SK-N-SH (cell line): Measurements from ENCODE around the gene ADM. TPM values are rescaled to one million over a fixed set of nuclear protein-coding genes. Genes with fewer than 3 reads are reported as not detected.

Experiments used
- CTCF ChIA-PET: fragments of 300-600, 350-600 bp; formaldehyde crosslinking; extraction: SDS; loops from one replicate; lab custom pipeline; 2021; lab: Yijun Ruan, JAX
- POLR2A ChIA-PET: fragments of 350-600 bp; sonication (Branson Sonifier 250); formaldehyde crosslinking; extraction: SDS; loops from one replicate; lab custom pipeline; 2020; ENCODE audit warnings: antibody characterized with exemption, inconsistent platforms; lab: Yijun Ruan, JAX
- DNase-seq: peaks from one replicate; pipeline ENCODE4 v3.0.0; 2012
- H2AFZ ChIP-seq: fragments of 200-600 bp; sonication (generic); 2 replicates; pipeline ENCODE4 v1.8.1; 2016; ENCODE audit warnings: antibody characterized with exemption, mild to moderate bottlenecking, low read depth
- H3F3A ChIP-seq: fragments of 200-600 bp; sonication (generic); replicated peaks from 2 replicates; pipeline ENCODE3; 2016; ENCODE audit warnings: antibody characterized with exemption, mild to moderate bottlenecking; ENCODE audit not compliant: insufficient read depth
- H3K27ac ChIP-seq, 2 experiments: fragments of 200-500 bp in 1 of 2; fragments of 200-600 bp in 1 of 2; sonication (Bioruptor generic) in 1 of 2; sonication (generic), shearing (Covaris generic) in 1 of 2; 2 replicates each; pipeline versions ENCODE4 v1.5.1 to v1.6.1; 2014 to 2016; ENCODE audit warnings: low read depth in 2 of 2, inconsistent platforms in 1 of 2, low read length in 1 of 2, mild to moderate bottlenecking in 1 of 2, mixed read lengths in 1 of 2
- H3K27me3 ChIP-seq: fragments of 200-600 bp; sonication (generic), shearing (Covaris generic); 2 replicates; pipeline ENCODE4 v1.6.1; 2016; ENCODE audit warnings: mixed run types; ENCODE audit not compliant: insufficient read depth
- H3K36me3 ChIP-seq, 2 experiments: fragments of 200-500 bp in 1 of 2; fragments of 200-600 bp in 1 of 2; sonication (Bioruptor generic) in 1 of 2; sonication (generic) in 1 of 2; replicated peaks in 1 of 2; 2 replicates each; pipeline versions ENCODE3 to v1.5.1; 2014 to 2016; ENCODE audit warnings: low read length in 1 of 2, mild to moderate bottlenecking in 1 of 2; ENCODE audit not compliant: insufficient read depth in 2 of 2, control insufficient read depth in 1 of 2
- H3K4me1 ChIP-seq, 2 experiments: fragments of 200-500 bp in 1 of 2; fragments of 200-600 bp in 1 of 2; sonication (Bioruptor generic) in 1 of 2; sonication (generic), shearing (Covaris generic) in 1 of 2; 2 replicates each; pipeline versions ENCODE4 v1.5.1 to v1.6.1; 2014 to 2016; ENCODE audit warnings: low read depth in 1 of 2, low read length in 1 of 2, mixed run types in 1 of 2; ENCODE audit not compliant: insufficient read depth in 2 of 2, control insufficient read depth in 1 of 2
- H3K4me2 ChIP-seq: fragments of 200-600 bp; sonication (generic), shearing (Covaris generic); 2 replicates; pipeline ENCODE4 v1.6.1; 2017; ENCODE audit warnings: mixed run types
- H3K4me3 ChIP-seq, 2 experiments: fragments of 200-500 bp in 1 of 2; fragments of 200-600 bp in 1 of 2; sonication (Bioruptor generic) in 1 of 2; sonication (generic), shearing (Covaris generic) in 1 of 2; 2 replicates each; pipeline versions ENCODE4 v1.5.1 to v1.8.1; 2014 to 2016; ENCODE audit warnings: low read depth in 2 of 2, inconsistent platforms in 1 of 2, low read length in 1 of 2, mild to moderate bottlenecking in 1 of 2, mixed read lengths in 1 of 2, moderate library complexity in 1 of 2
- H3K79me2 ChIP-seq: fragments of 200-600 bp; sonication (generic); 2 replicates; pipeline ENCODE4 v1.8.1; 2017; ENCODE audit warnings: mild to moderate bottlenecking; ENCODE audit not compliant: insufficient read depth
- H3K9ac ChIP-seq: fragments of 200-600 bp; sonication (generic); 2 replicates; pipeline ENCODE4 v1.6.1; 2017; ENCODE audit warnings: mixed run types
- H3K9me2 ChIP-seq: fragments of 200-600 bp; sonication (generic); 2 replicates; pipeline ENCODE4 v1.6.1; 2017; ENCODE audit warnings: mixed run types
- H3K9me3 ChIP-seq: fragments of 200-600 bp; sonication (generic); 2 replicates; pipeline ENCODE4 v1.6.1; 2017; ENCODE audit warnings: mixed run types, mild to moderate bottlenecking, moderate library complexity
- H4K20me1 ChIP-seq: fragments of 200-600 bp; sonication (generic); 2 replicates; pipeline ENCODE4 v1.6.1; 2017; ENCODE audit warnings: mild to moderate bottlenecking, mixed run types; ENCODE audit not compliant: insufficient read depth
- CHD2 ChIP-seq: fragments of 150-350 bp; IDR thresholded peaks from 2 replicates; pipeline ENCODE4 v1.6.1; 2018; ENCODE audit warnings: low read length; ENCODE audit not compliant: partially characterized antibody
- ELF1 ChIP-seq: IDR thresholded peaks from 2 replicates; pipeline ENCODE4 v1.4.0; 2012
- EP300 ChIP-seq, 2 experiments: IDR thresholded peaks; 2 replicates each; pipeline versions ENCODE4 v1.4.0 to v1.6.1; 2012; ENCODE audit warnings: borderline replicate concordance in 1 of 2, low read depth in 1 of 2, low read length in 1 of 2
- GABPA ChIP-seq: IDR thresholded peaks from 2 replicates; pipeline ENCODE4 v1.4.0; 2012; ENCODE audit warnings: low read depth, mild to moderate bottlenecking
- GATA2 ChIP-seq: sonication (generic); formaldehyde crosslinking; IDR thresholded peaks from 2 replicates; pipeline ENCODE4 v1.5.0; 2020; ENCODE audit warnings: mild to moderate bottlenecking, missing genetic modification reagents
- JUND ChIP-seq: IDR thresholded peaks from 2 replicates; pipeline ENCODE4 v1.4.0; 2012
- MAX ChIP-seq: IDR thresholded peaks from 2 replicates; pipeline ENCODE4 v1.4.0; 2012; ENCODE audit warnings: low read depth
- MEF2A ChIP-seq: IDR thresholded peaks from 2 replicates; pipeline ENCODE4 v1.4.0; 2012; ENCODE audit warnings: low read depth, borderline replicate concordance
- MXI1 ChIP-seq: IDR thresholded peaks from 2 replicates; pipeline ENCODE4 v1.6.1; 2012; ENCODE audit warnings: mild to moderate bottlenecking, low read depth, low read length, improper control_type of control experiment
- NRF1 ChIP-seq: IDR thresholded peaks from 2 replicates; pipeline ENCODE4 v1.6.1; 2012; ENCODE audit warnings: low read depth, mild to moderate bottlenecking, low read length
- RAD21 ChIP-seq: IDR thresholded peaks from 2 replicates; pipeline ENCODE4 v1.6.1; 2012; ENCODE audit warnings: mild to moderate bottlenecking, low read length
- RXRA ChIP-seq: IDR thresholded peaks from 2 replicates; pipeline ENCODE4 v1.4.0; 2012; ENCODE audit warnings: low read depth, mild to moderate bottlenecking, borderline replicate concordance
- SIN3A ChIP-seq: IDR thresholded peaks from 2 replicates; pipeline ENCODE4 v1.6.1; 2012; ENCODE audit warnings: low read depth, mild to moderate bottlenecking, low read length, moderate library complexity, borderline replicate concordance
- SMC3 ChIP-seq: IDR thresholded peaks from 2 replicates; pipeline ENCODE4 v1.6.1; 2012; ENCODE audit warnings: low read depth, low read length, improper control_type of control experiment
- TCF12 ChIP-seq: IDR thresholded peaks from 2 replicates; pipeline ENCODE4 v1.4.0; 2012
- TEAD4 ChIP-seq: IDR thresholded peaks from 2 replicates; pipeline ENCODE4 v1.4.0; 2012; ENCODE audit warnings: mild to moderate bottlenecking, borderline replicate concordance; ENCODE audit not compliant: insufficient read depth
- YY1 ChIP-seq: IDR thresholded peaks from 2 replicates; pipeline ENCODE4 v1.4.0; 2012; ENCODE audit warnings: low read depth, mild to moderate bottlenecking
- WGBS: methylation state at CpG from one replicate; pipeline ENCODE4 v1.1.6; 2017; ENCODE audit warnings: low lambda C conversion rate; 5-methylcytosine and 5-hydroxymethylcytosine counted together
- polyA plus RNA-seq, 3 experiments: library from polyadenylated mRNA; depleted of rRNA; stranded (reverse); fragments of >200 nt; gene quantifications; 2 replicates each; pipeline ENCODE4 v1.2.3, GENCODE V29; 2012

Gene ADM
- polyA plus RNA-seq, 1 of the 3 experiments (the other 2 are of a cell fraction): 50.6 TPM

- peaks cover 23% of the 10 kb centered on the region; the same call in 1 of the 2 replicates for H3K79me2 ChIP-seq
- ChIA-PET CTCF (interaction anchor here (0.6 to 9.2 kb wide), 36 partner anchors 8 to 991 kb away, joined by 3 to 104 read pairs (median 4); no protein-coding TSS in a partner anchor), POLR2A (interaction anchor here (0.9 to 4.0 kb wide), 10 partner anchors 9 to 545 kb away, joined by 3 to 24 read pairs (median 4); partner anchors contain the start of genes EIF4G2 and SBF2)
- H3K27ac ChIP-seq: peak overlapping the region; percentile 70 to 93
- peak; percentile 30 for DNase-seq
- peaks cover 30% of the 10 kb centered on the region for H3F3A ChIP-seq
- peaks cover 10% of the 10 kb centered on the region; the same call in 1 of the 2 replicates for H4K20me1 ChIP-seq
- no peaks in the 10 kb centered on the region for H3K9me3 ChIP-seq
- H3K27me3 ChIP-seq: no peaks in the 10 kb centered on the region
- peak overlapping the region; percentile 66 to 87 for H3K4me3 ChIP-seq
- peak overlapping the region; percentile 91 for H2AFZ ChIP-seq
- H3K9ac ChIP-seq: peak overlapping the region; percentile 79
- peak overlapping the region; percentile 98 for H3K4me2 ChIP-seq
- peaks cover 0 to 5% of the 10 kb centered on the region in 2 experiments for H3K36me3 ChIP-seq
- peaks cover 7 to 36% of the 10 kb centered on the region in 2 experiments for H3K4me1 ChIP-seq
- WGBS: 59% methylated on average over 27 of the region's 29 CpGs
- no peak for TF ChIP-seq JUND
- no peak for TF ChIP-seq TCF12
- no peak for TF ChIP-seq SMC3
- TF ChIP-seq GABPA: no peak
- no peak for TF ChIP-seq MEF2A
- no peak for TF ChIP-seq RAD21
- no peak for TF ChIP-seq EP300 (IDR thresholded peaks at IDR 0.05; ENCODE audit: borderline replicate concordance in 1 of 2, low read depth in 1 of 2, low read length in 1 of 2)
- no peaks in the 10 kb centered on the region for H3K9me2 ChIP-seq
These were observed 1.1 kb upstream of the ADM start for GRCh38 chr11:10303558-10304363.

- no peaks in the 10 kb centered on the region for H3K9me3 ChIP-seq
- H3K36me3 ChIP-seq: peaks cover 0 to 5% of the 10 kb centered on the region in 2 experiments
- H3K4me2 ChIP-seq: peak overlapping the region; percentile 98
- H3K4me1 ChIP-seq: peaks cover 7 to 44% of the 10 kb centered on the region in 2 experiments
- peaks cover 32% of the 10 kb centered on the region for H3F3A ChIP-seq
- peak overlapping the region; percentile 57; the same call in 1 of the 2 replicates for H2AFZ ChIP-seq
- no peaks in the 10 kb centered on the region for H3K27me3 ChIP-seq
- peak overlapping the region; percentile 66 to 93 for H3K27ac ChIP-seq
- POLR2A ChIA-PET: interaction anchor here (0.7 to 4.0 kb wide), 15 partner anchors 9 to 845 kb away, joined by 3 to 24 read pairs (median 4); partner anchors contain the start of gene ZNF143
- CTCF ChIA-PET: interaction anchor here (0.6 to 9.2 kb wide), 36 partner anchors 9 to 551 kb away, joined by 3 to 104 read pairs (median 4); partner anchors contain the start of gene RNF141
- peak overlapping the region; percentile 66 to 87 for H3K4me3 ChIP-seq
- peak; percentile 76 for DNase-seq
- peaks cover 23% of the 10 kb centered on the region; the same call in 1 of the 2 replicates for H3K79me2 ChIP-seq
- TF ChIP-seq SMC3 (no peak), CHD2 (no peak), NRF1 (no peak), ELF1 (no peak), TEAD4 (no peak), MXI1 (peak; percentile 65; the same call in 1 of the 2 replicates), MEF2A (no peak), RXRA (no peak), YY1 (no peak), GATA2 (peak; percentile 57), MAX (0 out of 2 replicates have a peak, but pooled peaks have one; percentile 26), JUND (no peak), SIN3A (0 out of 2 replicates have a peak, but pooled peaks have one; percentile 23)
- H3K9ac ChIP-seq: peak overlapping the region; percentile 75
- WGBS: under 1% methylated on average over 34 of the region's 51 CpGs
- H4K20me1 ChIP-seq: peaks cover 10% of the 10 kb centered on the region; the same call in 1 of the 2 replicates
- H3K9me2 ChIP-seq: no peaks in the 10 kb centered on the region
These were observed 540 bp downstream of the ADM start for GRCh38 chr11:10305262-10305963.
